NCI-H1092 treated with DMSO at 0.1 percent for 48 hours (cell line): ENCODE measurements around the gene TLL1.

Experiments used
- DNase-seq: peaks from one replicate; lab custom pipeline; 2025; lab: John Stamatoyannopoulos, UW

Gene TLL1

GRCh38 chr4:165894159-165894558 lies 21.1 kb downstream of the TLL1 start:
- DNase-seq: no peak

GRCh38 chr4:165905405-165906027 lies 32.5 kb downstream of the TLL1 start:
- no peak for DNase-seq

GRCh38 chr4:165906272-165906671 lies 33.2 kb downstream of the TLL1 start:
- DNase-seq: no peak

GRCh38 chr4:165909947-165910346 lies 36.9 kb downstream of the TLL1 start:
- DNase-seq: no peak

- no peak for DNase-seq
Observed at GRCh38 chr4:165915215-165915614, 42.2 kb downstream of the TLL1 start.

- no peak for DNase-seq
Observed at GRCh38 chr4:165921546-165921945, 48.5 kb downstream of the TLL1 start.

- peak; percentile 6 for DNase-seq
Observed at GRCh38 chr4:165922747-165923146, 49.7 kb downstream of the TLL1 start.

- no peak for DNase-seq
Observed at GRCh38 chr4:165926307-165926706, 53.3 kb downstream of the TLL1 start.

GRCh38 chr4:165927366-165927765 lies 54.3 kb downstream of the TLL1 start:
- no peak for DNase-seq

- DNase-seq: no peak
Observed at GRCh38 chr4:165927815-165928214, 54.8 kb downstream of the TLL1 start.

- no peak for DNase-seq
Observed at GRCh38 chr4:165928601-165929000, 55.6 kb downstream of the TLL1 start.

- no peak for DNase-seq
Observed at GRCh38 chr4:165929662-165930061, 56.6 kb downstream of the TLL1 start.

- no peak for DNase-seq
Observed at GRCh38 chr4:165931741-165932140, 58.7 kb downstream of the TLL1 start.

GRCh38 chr4:165944900-165945299 lies 71.9 kb downstream of the TLL1 start:
- no peak for DNase-seq

GRCh38 chr4:165945991-165946390 lies 73.0 kb downstream of the TLL1 start:
- DNase-seq: no peak

GRCh38 chr4:165947019-165947418 lies 74.0 kb downstream of the TLL1 start:
- DNase-seq: no peak

- DNase-seq: no peak
Observed at GRCh38 chr4:165953181-165953580, 80.1 kb downstream of the TLL1 start.

GRCh38 chr4:165963621-165964020 lies 90.6 kb downstream of the TLL1 start:
- no peak for DNase-seq

GRCh38 chr4:165964591-165964990 lies 91.6 kb downstream of the TLL1 start:
- DNase-seq: no peak

- DNase-seq: no peak
Observed at GRCh38 chr4:165965503-165965902, 92.5 kb downstream of the TLL1 start.

GRCh38 chr4:165966833-165967232 lies 93.8 kb downstream of the TLL1 start:
- no peak for DNase-seq

- no peak for DNase-seq
Observed at GRCh38 chr4:165967486-165967885, 94.4 kb downstream of the TLL1 start.

- DNase-seq: no peak
Observed at GRCh38 chr4:165970703-165971420, 97.8 kb downstream of the TLL1 start.

GRCh38 chr4:165971446-165971845 lies 98.4 kb downstream of the TLL1 start:
- DNase-seq: no peak
